ENCODE measurements around the gene NUDT7.

Gene NUDT7

DNA sequence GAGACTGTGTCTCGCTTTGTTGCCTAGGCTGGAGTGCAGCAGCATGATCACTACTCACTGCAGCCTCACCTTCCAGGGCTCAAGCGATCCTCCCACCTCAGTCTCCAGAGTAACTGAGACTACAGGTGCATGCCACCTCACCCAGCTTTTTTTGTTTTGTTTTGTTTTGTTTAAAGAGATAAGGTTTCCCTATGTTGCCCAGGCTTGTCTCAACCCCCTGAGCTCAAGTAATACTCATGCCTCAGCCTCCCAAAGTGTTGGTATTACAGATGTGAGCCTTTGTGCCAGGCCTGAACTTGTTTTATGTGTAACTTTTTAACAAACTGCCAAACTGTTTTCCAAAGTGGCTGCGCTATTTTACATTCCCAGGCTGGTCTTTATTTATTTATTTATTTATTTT is 41.8 kb upstream of the NUDT7 start:
- Histone ChIP-seq H3K9me3 (ENCODE audit: control insufficient read depth, insufficient read depth, low read length) (no peaks in the 10 kb centered on the region), H3K4me1 (ENCODE audit: control insufficient read depth, low read length) (peaks cover 16% of the 10 kb centered on the region), H3K9me2 (replicated peaks; ENCODE audit: control insufficient read depth, low read length) (no peaks in the 10 kb centered on the region), H3K4me3 (ENCODE audit: low read length) (no peak overlapping the region), H4K20me1 (ENCODE audit: control insufficient read depth, insufficient read depth, low read depth, low read length) (no peaks in the 10 kb centered on the region), H3K27ac (ENCODE audit: low read depth, low read length) (no peak overlapping the region), H3F3A (ENCODE audit: control insufficient read depth, insufficient read depth) (no peaks in the 10 kb centered on the region), H3K4me2 (ENCODE audit: low read length) (no peak overlapping the region), H3K36me3 (ENCODE audit: control insufficient read depth, low read length) (no peaks in the 10 kb centered on the region), H3K27me3 (ENCODE audit: control insufficient read depth, low read length) (0 out of 2 replicates have a peak, but pooled peaks cover 4% of the 10 kb centered on the region), H3K79me2 (ENCODE audit: control insufficient read depth, low read length) (no peaks in the 10 kb centered on the region)
- TF ChIP-seq, protein P1, sequence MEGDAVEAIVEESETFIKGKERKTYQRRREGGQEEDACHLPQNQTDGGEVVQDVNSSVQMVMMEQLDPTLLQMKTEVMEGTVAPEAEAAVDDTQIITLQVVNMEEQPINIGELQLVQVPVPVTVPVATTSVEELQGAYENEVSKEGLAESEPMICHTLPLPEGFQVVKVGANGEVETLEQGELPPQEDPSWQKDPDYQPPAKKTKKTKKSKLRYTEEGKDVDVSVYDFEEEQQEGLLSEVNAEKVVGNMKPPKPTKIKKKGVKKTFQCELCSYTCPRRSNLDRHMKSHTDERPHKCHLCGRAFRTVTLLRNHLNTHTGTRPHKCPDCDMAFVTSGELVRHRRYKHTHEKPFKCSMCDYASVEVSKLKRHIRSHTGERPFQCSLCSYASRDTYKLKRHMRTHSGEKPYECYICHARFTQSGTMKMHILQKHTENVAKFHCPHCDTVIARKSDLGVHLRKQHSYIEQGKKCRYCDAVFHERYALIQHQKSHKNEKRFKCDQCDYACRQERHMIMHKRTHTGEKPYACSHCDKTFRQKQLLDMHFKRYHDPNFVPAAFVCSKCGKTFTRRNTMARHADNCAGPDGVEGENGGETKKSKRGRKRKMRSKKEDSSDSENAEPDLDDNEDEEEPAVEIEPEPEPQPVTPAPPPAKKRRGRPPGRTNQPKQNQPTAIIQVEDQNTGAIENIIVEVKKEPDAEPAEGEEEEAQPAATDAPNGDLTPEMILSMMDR (IDR thresholded peaks at IDR 0.05; ENCODE audit: low read depth, low read length, poor library complexity, severe bottlenecking), result no peak
- TF ChIP-seq EZH2phosphoT487 (IDR thresholded peaks at IDR 0.05; ENCODE audit: borderline replicate concordance, low read length), result no peak

DNA sequence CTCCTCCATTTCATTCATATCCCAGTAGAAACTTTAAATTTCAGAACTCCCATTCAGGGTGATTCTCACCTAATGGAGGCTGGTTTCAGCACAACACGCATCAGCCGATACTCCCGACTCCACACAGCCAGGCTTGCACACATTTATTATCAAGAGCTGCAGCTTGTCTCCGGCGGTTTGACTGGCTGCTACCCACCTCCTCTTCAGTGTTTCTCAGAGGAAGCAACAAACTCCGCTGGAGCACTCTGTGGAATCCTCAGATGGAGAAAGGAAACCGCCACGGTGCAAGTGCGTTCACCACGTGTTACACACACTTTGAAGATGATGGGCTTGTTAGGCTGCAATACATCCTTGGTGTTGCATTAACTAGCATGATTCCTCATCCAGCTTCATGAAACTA is 39.7 kb upstream of the NUDT7 start:
- no peaks in the 10 kb centered on the region for H3K9me3 ChIP-seq (ENCODE audit: control insufficient read depth, insufficient read depth, low read length)
- H4K20me1 ChIP-seq (ENCODE audit: control insufficient read depth, insufficient read depth, low read depth, low read length), result no peaks in the 10 kb centered on the region
- peaks cover 16% of the 10 kb centered on the region for H3K4me1 ChIP-seq (ENCODE audit: control insufficient read depth, low read length)
- H3K79me2 ChIP-seq (ENCODE audit: control insufficient read depth, low read length), result no peaks in the 10 kb centered on the region
- no peak overlapping the region for H3K4me2 ChIP-seq (ENCODE audit: low read length)
- no peaks in the 10 kb centered on the region for H3K9me2 ChIP-seq (replicated peaks; ENCODE audit: control insufficient read depth, low read length)
- H3F3A ChIP-seq (ENCODE audit: control insufficient read depth, insufficient read depth), result no peaks in the 10 kb centered on the region
- H3K36me3 ChIP-seq (ENCODE audit: control insufficient read depth, low read length), result no peaks in the 10 kb centered on the region
- 0 out of 2 replicates have a peak, but pooled peaks cover 3% of the 10 kb centered on the region for H3K27me3 ChIP-seq (ENCODE audit: control insufficient read depth, low read length)
- H3K27ac ChIP-seq (ENCODE audit: low read depth, low read length), result no peak overlapping the region
- H3K4me3 ChIP-seq (ENCODE audit: low read length), result no peak overlapping the region
- TF ChIP-seq, protein P1 (IDR thresholded peaks at IDR 0.05; ENCODE audit: low read depth, low read length, poor library complexity, severe bottlenecking), result no peak
- TF ChIP-seq EZH2phosphoT487 (IDR thresholded peaks at IDR 0.05; ENCODE audit: borderline replicate concordance, low read length), result no peak

DNA sequence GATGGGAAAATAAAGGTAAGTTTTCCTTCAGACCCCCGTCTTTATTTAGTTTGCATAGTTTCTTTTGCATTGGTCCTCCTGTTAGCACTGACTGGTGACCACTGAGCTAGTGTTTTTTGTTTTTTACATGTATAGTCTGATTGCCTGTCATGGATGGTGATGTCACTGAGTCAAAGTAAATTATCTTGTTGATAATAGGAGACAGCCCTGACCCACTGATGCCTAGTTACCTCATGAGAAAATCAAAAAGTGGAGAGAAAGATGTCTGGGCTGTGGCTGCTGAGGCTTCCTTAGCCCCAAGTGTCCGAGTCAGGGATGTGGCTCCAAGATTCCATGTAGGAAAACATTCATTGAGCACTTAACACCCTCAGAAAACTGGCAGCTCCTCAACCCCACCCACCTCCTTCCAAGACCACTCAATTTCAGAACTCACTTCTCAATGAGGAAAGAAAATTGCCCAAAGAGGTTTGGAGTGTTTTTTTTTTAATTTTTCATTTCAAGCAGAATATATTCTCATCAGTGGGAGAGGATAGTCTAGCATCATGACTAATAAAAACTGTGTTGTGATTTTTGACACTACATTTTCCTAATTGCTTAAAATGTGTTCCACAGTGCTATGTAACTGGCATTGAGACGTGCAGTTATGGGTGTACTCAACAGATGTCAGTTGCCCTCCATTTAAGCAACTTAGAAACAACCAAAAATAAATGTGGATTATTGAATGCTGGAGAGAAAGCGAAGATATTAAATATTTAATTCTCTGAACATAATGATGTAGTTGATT is 38.7 kb upstream of the NUDT7 start:
- no peaks in the 10 kb centered on the region for H3K79me2 ChIP-seq (ENCODE audit: control insufficient read depth, low read length)
- H3K9me2 ChIP-seq (replicated peaks; ENCODE audit: control insufficient read depth, low read length), result no peaks in the 10 kb centered on the region
- peaks cover 4% of the 10 kb centered on the region; the same call in 1 of the 2 replicates for H3K27me3 ChIP-seq (ENCODE audit: control insufficient read depth, low read length)
- H3K4me3 ChIP-seq (ENCODE audit: low read length), result no peak overlapping the region
- no peaks in the 10 kb centered on the region for H3F3A ChIP-seq (ENCODE audit: control insufficient read depth, insufficient read depth)
- TF ChIP-seq EZH2phosphoT487 (IDR thresholded peaks at IDR 0.05; ENCODE audit: borderline replicate concordance, low read length), result no peak
- TF ChIP-seq, protein P1 (IDR thresholded peaks at IDR 0.05; ENCODE audit: low read depth, low read length, poor library complexity, severe bottlenecking), result no peak
- no peaks in the 10 kb centered on the region for H3K9me3 ChIP-seq (ENCODE audit: control insufficient read depth, insufficient read depth, low read length)
- no peaks in the 10 kb centered on the region for H4K20me1 ChIP-seq (ENCODE audit: control insufficient read depth, insufficient read depth, low read depth, low read length)
- no peaks in the 10 kb centered on the region for H3K36me3 ChIP-seq (ENCODE audit: control insufficient read depth, low read length)
- no peak overlapping the region for H3K27ac ChIP-seq (ENCODE audit: low read depth, low read length)
- peaks cover 16% of the 10 kb centered on the region for H3K4me1 ChIP-seq (ENCODE audit: control insufficient read depth, low read length)
- H3K4me2 ChIP-seq (ENCODE audit: low read length), result no peak overlapping the region

Data from DOHH2 (cell line).